H1 (cell line): ENCODE measurements around the gene CDYL2. TPM values are rescaled to one million over a fixed set of nuclear protein-coding genes. Genes with fewer than 3 reads are reported as not detected.

Experiments used
- CBX5 ChIP-seq: fragments of 300-800, 300-1000 bp; sonication (generic); IDR thresholded peaks from 2 replicates; pipeline ENCODE4 v1.7.1; 2016; ENCODE audit warnings: antibody characterized with exemption, low read length, low read depth
- CHD2 ChIP-seq: IDR thresholded peaks from 2 replicates; pipeline ENCODE4 v1.6.1; 2012; ENCODE audit warnings: low read length, improper control_type of control experiment
- EP300 ChIP-seq, 2 experiments: IDR thresholded peaks; 1 replicate in 1 of 2; 2 replicates in 1 of 2; pipeline ENCODE4 v1.6.1; 2011 to 2012; ENCODE audit warnings: low read depth in 2 of 2, low read length in 2 of 2, mild to moderate bottlenecking in 2 of 2, borderline replicate concordance in 1 of 2, inconsistent platforms in 1 of 2, moderate library complexity in 1 of 2
- TAF7 ChIP-seq: optimal IDR thresholded peaks from 2 replicates; pipeline ENCODE3; 2011; ENCODE audit warnings: low read depth, mild to moderate bottlenecking, inconsistent platforms, low read length, moderate library complexity, borderline replicate concordance
- TEAD4 ChIP-seq: IDR thresholded peaks from 2 replicates; pipeline ENCODE4 v1.6.1; 2012; ENCODE audit warnings: low read depth, low read length, inconsistent platforms, mixed read lengths
- polyA plus RNA-seq, 7 experiments: library from polyadenylated mRNA; depleted of rRNA in 3 of 7; stranded (reverse) in 5 of 7; unstranded in 2 of 7; fragments of >200 nt in 5 of 7; fragments of 200-250 nt in 2 of 7; gene quantifications; 1 replicate in 5 of 7; 2 replicates in 1 of 7; 4 replicates in 1 of 7; pipeline versions ENCODE4 v1.2.1 to v1.2.3, GENCODE V29; 2011 to 2013; ENCODE audit warnings: missing spikeins in 2 of 7, mixed read lengths in 2 of 7
- total RNA-seq: library from RNA; stranded (reverse); fragmentation: NEBNext Ultra II Directional; extraction: Animal tissue kit (Norgen Biotek cat#: 25700); gene quantifications from 2 replicates; pipeline ENCODE4 v1.2.1, GENCODE V29; 2021
- TF ChIP-seq, protein P1 (sequence below): IDR thresholded peaks from 2 replicates; pipeline ENCODE4 v1.6.1; 2012; ENCODE audit warnings: low read length, inconsistent platforms

Gene CDYL2
- total and polyA plus RNA-seq, 2 of the 8 experiments (the other 6 are each of a cell fraction or from before 2014, with no cell fraction given): 0.33 to 5.3 TPM

DNA sequence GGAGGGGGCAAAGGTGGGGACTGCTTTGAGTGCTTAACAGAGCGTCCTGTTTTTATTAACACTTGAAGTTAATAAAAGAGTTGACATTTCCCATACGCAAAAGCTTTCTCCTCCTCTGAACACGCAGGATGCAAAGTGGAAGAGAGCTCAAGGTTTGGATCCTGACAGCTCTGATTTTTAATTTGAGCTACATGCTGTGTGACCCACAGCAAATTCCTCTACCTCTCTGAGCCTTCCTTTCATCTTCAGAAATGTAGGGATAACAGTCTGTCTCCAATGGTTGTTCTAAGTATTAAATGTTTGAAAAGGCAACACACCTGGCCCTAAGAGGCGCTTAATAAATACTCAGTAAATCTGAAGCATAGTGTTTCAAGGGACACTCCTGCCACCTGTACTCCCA is 93.0 kb downstream of the CDYL2 start (continued):
- no peak for TF ChIP-seq EP300 (IDR thresholded peaks at IDR 0.05; ENCODE audit: borderline replicate concordance in 1 of 2, low read depth in 2 of 2, low read length in 2 of 2)
- no peak for TF ChIP-seq TAF7
- no peak for TF ChIP-seq CHD2
- TF ChIP-seq TEAD4: no peak
- TF ChIP-seq, protein P1, sequence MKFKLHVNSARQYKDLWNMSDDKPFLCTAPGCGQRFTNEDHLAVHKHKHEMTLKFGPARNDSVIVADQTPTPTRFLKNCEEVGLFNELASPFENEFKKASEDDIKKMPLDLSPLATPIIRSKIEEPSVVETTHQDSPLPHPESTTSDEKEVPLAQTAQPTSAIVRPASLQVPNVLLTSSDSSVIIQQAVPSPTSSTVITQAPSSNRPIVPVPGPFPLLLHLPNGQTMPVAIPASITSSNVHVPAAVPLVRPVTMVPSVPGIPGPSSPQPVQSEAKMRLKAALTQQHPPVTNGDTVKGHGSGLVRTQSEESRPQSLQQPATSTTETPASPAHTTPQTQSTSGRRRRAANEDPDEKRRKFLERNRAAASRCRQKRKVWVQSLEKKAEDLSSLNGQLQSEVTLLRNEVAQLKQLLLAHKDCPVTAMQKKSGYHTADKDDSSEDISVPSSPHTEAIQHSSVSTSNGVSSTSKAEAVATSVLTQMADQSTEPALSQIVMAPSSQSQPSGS: no peak
- TF ChIP-seq CBX5: no peak
